Ovary (tissue), 9 donors: ENCODE results near the gene TRAF2. TPM values are rescaled to one million over a fixed set of nuclear protein-coding genes. Genes with fewer than 3 reads are reported as not detected.

Experiments
- DNase-seq, 5 donors: peaks; one replicate each; pipeline ENCODE4 v3.0.0-alpha.2; 2019 to 2020
- H3K27ac ChIP-seq, 2 donors: fragments of 200-600 bp; one replicate each; pipeline versions ENCODE4 v1.5.1 to v1.8.0; 2019 to 2022
- H3K27me3 ChIP-seq: fragments of 200-600 bp; one replicate; pipeline ENCODE4 v1.8.0; 2022
- H3K36me3 ChIP-seq: fragments of 200-600 bp; sonication (generic); one replicate; pipeline ENCODE4 v1.5.1; 2019
- H3K4me1 ChIP-seq: one replicate; pipeline ENCODE4 v1.8.1; 2013; ENCODE audit warnings: mild to moderate bottlenecking, moderate library complexity; ENCODE audit not compliant: insufficient read depth
- H3K4me3 ChIP-seq: fragments of 200-600 bp; sonication (generic); one replicate; pipeline ENCODE4 v1.5.1; 2017
- H3K9me3 ChIP-seq, 2 donors: fragments of 200-600 bp in 1 of 2; sonication (generic) in 1 of 2; one replicate each; pipeline versions ENCODE4 v1.5.1 to v1.8.1; 2013 to 2019; ENCODE audit warnings: mild to moderate bottlenecking in 1 of 2, moderate library complexity in 1 of 2
- EP300 ChIP-seq: sonication (generic); formaldehyde crosslinking; IDR thresholded peaks from one replicate; pipeline ENCODE4 v1.6.1; 2017; ENCODE audit warnings: antibody characterized with exemption
- POLR2A ChIP-seq: fragments of 450-650 bp; IDR thresholded peaks from one replicate; pipeline ENCODE4 v1.6.1; 2017; ENCODE audit warnings: antibody characterized with exemption, mild to moderate bottlenecking, moderate library complexity
- WGBS, 3 donors: extraction: QIAGEN DNeasy Blood & Tissue Kit in 1 of 3; methylation state at CpG; one replicate each; pipeline versions ENCODE4 v1.1.5 to v1.1.7; 2013 to 2017; 5-methylcytosine and 5-hydroxymethylcytosine counted together
- intact Hi-C, 4 donors: fragments of 100-400 bp; cut with DNase I; formaldehyde crosslinking; loops; one replicate each; pipeline versions ENCODE4 v1.11.0 to v1.15.1; 2022 to 2023
- polyA plus RNA-seq, 2 donors: library from polyadenylated mRNA; stranded (reverse); fragments of 200-250 nt in 1 of 2; fragments of 350-450 nt in 1 of 2; fragmentation: Illumina TruSeq in 1 of 2; extraction: RNeasy Lipid Tissue Mini Kit (QIAGEN cat#74804) in 1 of 2; gene quantifications; one replicate each; pipeline ENCODE4 v1.2.3, GENCODE V29; 2013 to 2014
- total RNA-seq, 7 donors: library from RNA; depleted of rRNA in 2 of 7; stranded (reverse); fragments of >200 nt in 2 of 7; fragmentation: NEBNext Ultra II Directional in 3 of 7; extraction: Animal tissue kit (Norgen Biotek cat#: 25700) in 3 of 7; gene quantifications; one replicate each; pipeline versions ENCODE4 v1.1.0 to v1.2.4, GENCODE V29; 2016 to 2023
- TF ChIP-seq, protein P1 (sequence below), 3 donors: fragments of 450-650 bp in 2 of 3; fragments of 200-600 bp in 1 of 3; IDR thresholded peaks; one replicate each; pipeline versions ENCODE4 v1.5.1 to v1.8.0; 2016 to 2022; ENCODE audit warnings: antibody characterized with exemption in 3 of 3, mild to moderate bottlenecking in 1 of 3
- donor health status: DM: no; HTN: no; CAD: no; lungs with moderate emphysema.
- donor health status: DM: no; HTN: no; CAD: no.
- donor health status: Bipolar disorder and iron deficiency.
- donor health status: DM: yes; HTN: yes; CAD: no.
- donor health status: DM: no; HTN: no; CAD: no.
- donor health status: DM: yes; HTN: yes; CAD: no.

Gene TRAF2
- total and polyA plus RNA-seq, 9 donors, result 0.83 to 11.9 (median 9.7) TPM

DNA sequence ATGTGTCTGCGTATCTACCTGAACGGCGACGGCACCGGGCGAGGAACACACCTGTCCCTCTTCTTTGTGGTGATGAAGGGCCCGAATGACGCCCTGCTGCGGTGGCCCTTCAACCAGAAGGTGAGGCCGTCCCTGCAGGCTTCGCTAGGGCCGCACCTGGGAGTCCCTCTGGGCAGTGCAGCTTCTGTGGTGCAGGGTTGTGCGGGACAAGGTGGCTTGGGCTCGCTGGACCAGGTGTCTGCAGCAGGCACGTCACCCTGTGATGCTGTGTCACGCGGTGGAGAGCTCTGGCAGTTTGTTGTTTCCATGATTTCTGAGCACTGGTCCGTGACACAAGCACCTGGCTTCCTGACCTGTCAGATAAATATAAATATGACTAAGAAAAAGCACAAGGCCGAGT lies 37.6 kb downstream of the TRAF2 start:
- DNase-seq, result no peak
- H3K27me3 ChIP-seq, result no peaks in the 10 kb centered on the region
- intact Hi-C loops, result no loop called here
- TF ChIP-seq, protein P1, sequence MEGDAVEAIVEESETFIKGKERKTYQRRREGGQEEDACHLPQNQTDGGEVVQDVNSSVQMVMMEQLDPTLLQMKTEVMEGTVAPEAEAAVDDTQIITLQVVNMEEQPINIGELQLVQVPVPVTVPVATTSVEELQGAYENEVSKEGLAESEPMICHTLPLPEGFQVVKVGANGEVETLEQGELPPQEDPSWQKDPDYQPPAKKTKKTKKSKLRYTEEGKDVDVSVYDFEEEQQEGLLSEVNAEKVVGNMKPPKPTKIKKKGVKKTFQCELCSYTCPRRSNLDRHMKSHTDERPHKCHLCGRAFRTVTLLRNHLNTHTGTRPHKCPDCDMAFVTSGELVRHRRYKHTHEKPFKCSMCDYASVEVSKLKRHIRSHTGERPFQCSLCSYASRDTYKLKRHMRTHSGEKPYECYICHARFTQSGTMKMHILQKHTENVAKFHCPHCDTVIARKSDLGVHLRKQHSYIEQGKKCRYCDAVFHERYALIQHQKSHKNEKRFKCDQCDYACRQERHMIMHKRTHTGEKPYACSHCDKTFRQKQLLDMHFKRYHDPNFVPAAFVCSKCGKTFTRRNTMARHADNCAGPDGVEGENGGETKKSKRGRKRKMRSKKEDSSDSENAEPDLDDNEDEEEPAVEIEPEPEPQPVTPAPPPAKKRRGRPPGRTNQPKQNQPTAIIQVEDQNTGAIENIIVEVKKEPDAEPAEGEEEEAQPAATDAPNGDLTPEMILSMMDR (IDR thresholded peaks at IDR 0.05), result no peak
- TF ChIP-seq EP300 (no peak), POLR2A (no peak)
- H3K4me3 ChIP-seq, result no peak overlapping the region
- H3K9me3 ChIP-seq, result no peaks in the 10 kb centered on the region
- H3K36me3 ChIP-seq, result no peaks in the 10 kb centered on the region
- no peak overlapping the region for H3K27ac ChIP-seq
- no peaks in the 10 kb centered on the region for H3K4me1 ChIP-seq
- 94 to 97% (median 94%) methylated on average over 19 of the region's 19 CpGs for WGBS, 3 donors

- intact Hi-C loops, result no loop called here
- Histone ChIP-seq H3K27ac (no peak overlapping the region), H3K9me3 (no peaks in the 10 kb centered on the region), H3K36me3 (no peaks in the 10 kb centered on the region), H3K27me3 (no peaks in the 10 kb centered on the region), H3K4me3 (no peak overlapping the region), H3K4me1 (no peaks in the 10 kb centered on the region)
- no peak for TF ChIP-seq EP300
- TF ChIP-seq, protein P1 (IDR thresholded peaks at IDR 0.05), result no peak
- DNase-seq, result no peak
- WGBS, 3 donors, result 74 to 84% (median 79%) methylated on average over 22 to 33 of the region's 33 CpGs
Observed at GRCh38 chr9:136925414-136926153, 39.3 kb downstream of the TRAF2 start.

DNA sequence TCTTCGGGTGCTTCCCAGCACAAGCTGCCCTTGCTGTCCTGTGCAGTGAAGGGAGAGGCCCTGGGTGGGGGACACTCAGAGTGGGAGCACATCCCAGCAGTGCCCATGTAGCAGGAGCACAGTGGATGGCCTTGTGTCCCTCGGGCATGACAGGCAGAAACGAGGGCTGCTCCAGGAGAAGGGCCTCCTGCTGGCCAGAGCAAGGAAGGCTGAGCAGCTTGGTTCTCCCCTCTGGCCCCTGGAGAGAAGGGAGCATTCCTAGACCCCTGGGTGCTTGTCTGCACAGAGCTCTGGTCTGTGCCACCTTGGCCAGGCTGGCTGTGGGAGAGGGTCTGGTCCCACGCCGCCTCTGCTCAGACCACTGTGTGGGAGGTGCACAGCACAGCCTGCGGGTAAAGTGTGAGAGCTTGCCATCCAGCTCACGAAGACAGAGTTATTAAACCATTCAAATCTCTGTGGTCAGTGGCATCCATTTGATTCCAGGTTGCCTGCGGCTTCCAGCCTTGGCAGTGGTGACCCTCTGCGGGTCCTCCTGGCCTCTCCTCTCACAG lies 39.9 kb downstream of the TRAF2 start:
- no peak overlapping the region for H3K4me3 ChIP-seq
- no peaks in the 10 kb centered on the region for H3K36me3 ChIP-seq
- no peaks in the 10 kb centered on the region for H3K4me1 ChIP-seq
- H3K27ac ChIP-seq, result no peak overlapping the region
- H3K27me3 ChIP-seq, result no peaks in the 10 kb centered on the region
- intact Hi-C loops, result no loop called here
- no peak for DNase-seq
- TF ChIP-seq POLR2A (no peak), EP300 (no peak)
- TF ChIP-seq, protein P1 (IDR thresholded peaks at IDR 0.05), result no peak
- WGBS, 3 donors, result 79 to 92% (median 82%) methylated on average over 8 to 9 of the region's 9 CpGs
- H3K9me3 ChIP-seq, result no peaks in the 10 kb centered on the region

- Histone ChIP-seq H3K4me1 (no peaks in the 10 kb centered on the region), H3K36me3 (no peaks in the 10 kb centered on the region), H3K27me3 (no peaks in the 10 kb centered on the region), H3K9me3 (no peaks in the 10 kb centered on the region), H3K27ac (no peak overlapping the region), H3K4me3 (no peak overlapping the region)
- 92 to 93% (median 92%) methylated on average over 13 of the region's 13 CpGs for WGBS, 3 donors
- no peak for TF ChIP-seq EP300
- TF ChIP-seq, protein P1 (IDR thresholded peaks at IDR 0.05), result no peak
- TF ChIP-seq POLR2A, result no peak
- no peak for DNase-seq
- intact Hi-C loops, result no loop called here
Observed at GRCh38 chr9:136926749-136927148, 40.4 kb downstream of the TRAF2 start.
